Retinal pigment epithelial cell (primary cell): ENCODE data around the gene KIF5C.

Experiments used
- DNase-seq: peaks from one replicate; pipeline ENCODE4 v3.0.0-alpha.2; 2010; ENCODE audit warnings: low read depth
- H3K4me3 ChIP-seq: 2 replicates; pipeline ENCODE4 v1.5.1; 2011; ENCODE audit warnings: mild to moderate bottlenecking, low read length, control low read depth, moderate library complexity
- TF ChIP-seq, protein P1 (sequence below): conservative IDR thresholded peaks from 2 replicates; pipeline ENCODE4 v1.5.1; 2011; ENCODE audit warnings: low read depth, low read length, control low read depth, inconsistent platforms

The KIF5C gene

DNA sequence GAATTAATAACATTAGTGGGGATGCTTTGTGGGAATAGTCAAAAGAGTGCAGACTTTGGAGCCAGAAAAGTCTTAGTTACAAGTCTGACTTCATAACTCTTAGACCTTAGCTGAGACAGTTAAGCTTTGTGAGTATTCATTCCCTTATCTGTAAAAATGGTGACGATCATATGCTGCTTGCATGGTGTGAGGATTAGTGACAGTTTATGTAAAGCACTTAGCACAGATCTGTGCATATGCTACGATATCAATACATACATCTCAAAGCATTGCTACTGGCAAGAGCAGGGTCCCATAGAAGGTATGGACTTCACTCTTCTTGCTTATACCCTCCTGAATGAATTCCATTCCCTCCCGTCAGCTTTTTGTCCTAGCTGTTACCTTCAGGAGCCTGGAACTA lies 106.8 kb downstream of the KIF5C start:
- TF ChIP-seq, protein P1, sequence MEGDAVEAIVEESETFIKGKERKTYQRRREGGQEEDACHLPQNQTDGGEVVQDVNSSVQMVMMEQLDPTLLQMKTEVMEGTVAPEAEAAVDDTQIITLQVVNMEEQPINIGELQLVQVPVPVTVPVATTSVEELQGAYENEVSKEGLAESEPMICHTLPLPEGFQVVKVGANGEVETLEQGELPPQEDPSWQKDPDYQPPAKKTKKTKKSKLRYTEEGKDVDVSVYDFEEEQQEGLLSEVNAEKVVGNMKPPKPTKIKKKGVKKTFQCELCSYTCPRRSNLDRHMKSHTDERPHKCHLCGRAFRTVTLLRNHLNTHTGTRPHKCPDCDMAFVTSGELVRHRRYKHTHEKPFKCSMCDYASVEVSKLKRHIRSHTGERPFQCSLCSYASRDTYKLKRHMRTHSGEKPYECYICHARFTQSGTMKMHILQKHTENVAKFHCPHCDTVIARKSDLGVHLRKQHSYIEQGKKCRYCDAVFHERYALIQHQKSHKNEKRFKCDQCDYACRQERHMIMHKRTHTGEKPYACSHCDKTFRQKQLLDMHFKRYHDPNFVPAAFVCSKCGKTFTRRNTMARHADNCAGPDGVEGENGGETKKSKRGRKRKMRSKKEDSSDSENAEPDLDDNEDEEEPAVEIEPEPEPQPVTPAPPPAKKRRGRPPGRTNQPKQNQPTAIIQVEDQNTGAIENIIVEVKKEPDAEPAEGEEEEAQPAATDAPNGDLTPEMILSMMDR = no peak
- H3K4me3 ChIP-seq = no peak overlapping the region
- no peak for DNase-seq

DNA sequence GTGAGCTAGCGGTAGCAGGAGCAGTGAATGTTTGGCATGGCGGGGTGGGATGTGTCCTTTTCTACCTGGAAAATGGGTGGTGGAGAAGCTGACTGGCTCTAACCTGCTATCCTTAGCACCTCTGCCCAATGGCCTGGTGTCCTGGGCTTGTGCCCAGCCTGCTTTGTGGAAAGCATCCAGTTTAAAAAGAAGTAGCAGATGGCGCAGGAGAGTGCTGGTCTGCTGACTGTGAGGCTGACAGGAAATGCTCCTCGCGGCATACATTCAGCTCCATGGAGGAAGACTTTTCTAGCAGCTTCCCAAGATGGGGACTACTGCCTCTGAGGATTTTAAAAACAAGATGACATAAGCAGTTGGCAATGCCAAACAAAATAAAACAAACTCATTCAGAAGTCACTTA lies 107.3 kb downstream of the KIF5C start:
- DNase-seq = no peak
- H3K4me3 ChIP-seq = no peak overlapping the region
- TF ChIP-seq, protein P1 = no peak

DNA sequence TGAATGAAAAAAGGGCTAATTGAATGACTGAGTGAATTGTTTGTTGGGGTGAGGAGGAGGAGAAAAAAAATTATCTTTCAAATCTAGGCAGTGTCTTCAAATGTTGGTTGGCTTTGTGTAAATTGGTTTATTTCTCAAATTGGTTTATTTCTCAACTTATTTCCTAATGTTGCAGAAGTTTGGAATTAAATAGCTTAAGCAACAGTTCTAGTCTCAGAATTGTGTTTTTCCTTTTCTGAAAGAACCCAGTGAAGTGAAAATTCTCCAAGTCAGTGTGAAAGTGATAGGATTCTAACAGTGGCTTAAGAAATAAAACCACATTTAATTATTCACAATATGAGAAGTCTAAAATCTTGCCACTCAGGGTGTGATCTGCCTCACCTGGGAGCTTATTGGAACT lies 108.9 kb downstream of the KIF5C start:
- TF ChIP-seq, protein P1 = no peak
- no peak for DNase-seq
- no peak overlapping the region for H3K4me3 ChIP-seq

DNA sequence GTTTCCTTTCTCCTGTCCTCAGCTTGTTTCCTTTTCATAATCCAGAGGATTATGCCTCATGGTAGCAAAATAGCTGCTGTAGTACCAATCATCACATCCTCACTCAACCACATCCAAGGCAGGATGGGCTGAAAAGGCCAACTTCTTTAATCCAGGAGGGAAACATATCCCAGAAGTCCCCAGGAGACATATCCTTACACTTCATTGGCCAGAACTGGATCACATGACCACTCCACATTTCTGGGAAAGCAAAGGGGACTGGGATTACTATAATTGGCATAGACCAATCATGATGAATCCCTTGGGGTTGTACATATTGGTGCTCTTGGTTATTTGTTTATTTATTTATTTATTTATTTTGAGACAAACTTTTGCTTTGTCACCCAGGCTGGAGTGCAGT lies 109.4 kb downstream of the KIF5C start:
- TF ChIP-seq, protein P1 = no peak
- no peak for DNase-seq

DNA sequence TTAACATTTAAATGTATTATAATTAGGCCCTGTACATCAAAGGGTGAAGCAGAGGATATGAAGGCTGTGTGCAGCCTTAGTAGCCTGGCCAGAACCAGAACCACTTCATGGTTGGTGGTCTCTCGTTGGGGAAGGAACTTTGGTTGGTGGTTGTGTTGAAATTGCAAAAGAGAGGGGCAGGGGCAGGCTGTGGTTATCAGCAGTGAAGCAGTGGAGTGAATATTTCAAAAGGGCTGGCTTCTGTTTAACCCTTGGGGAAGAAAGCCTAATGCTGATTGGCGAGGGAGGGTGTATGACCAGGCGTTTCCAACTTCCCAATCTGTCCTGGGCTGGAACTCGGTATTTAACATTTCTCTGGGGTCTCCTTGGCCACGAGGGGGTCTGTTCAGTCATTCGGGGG lies 112.3 kb downstream of the KIF5C start:
- no peak overlapping the region for H3K4me3 ChIP-seq
- no peak for DNase-seq
- TF ChIP-seq, protein P1 = no peak

More for the DNA sequence above, 109.4 kb downstream of the KIF5C start:
- H3K4me3 ChIP-seq = no peak overlapping the region

DNA sequence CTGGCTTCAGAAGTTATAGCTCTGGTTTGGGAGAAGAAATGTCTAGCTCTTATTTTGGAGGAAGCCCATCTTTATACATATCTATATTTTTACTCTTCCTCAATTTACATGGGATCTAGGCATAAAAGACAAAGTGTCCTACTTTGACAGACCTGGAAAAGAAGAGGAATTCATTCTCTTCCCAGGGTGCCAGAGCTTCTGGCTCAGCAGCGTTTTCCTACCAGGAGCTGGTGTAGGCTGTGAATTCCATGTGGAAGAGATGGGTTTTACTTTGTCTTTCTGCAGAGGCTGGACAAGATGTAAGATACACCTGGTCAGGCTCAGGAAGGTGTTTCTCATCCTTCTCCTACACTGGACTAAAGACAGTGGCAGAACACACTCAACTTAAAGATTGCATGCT lies 113.3 kb downstream of the KIF5C start:
- TF ChIP-seq, protein P1 = no peak
- no peak overlapping the region for H3K4me3 ChIP-seq
- DNase-seq = no peak

DNA sequence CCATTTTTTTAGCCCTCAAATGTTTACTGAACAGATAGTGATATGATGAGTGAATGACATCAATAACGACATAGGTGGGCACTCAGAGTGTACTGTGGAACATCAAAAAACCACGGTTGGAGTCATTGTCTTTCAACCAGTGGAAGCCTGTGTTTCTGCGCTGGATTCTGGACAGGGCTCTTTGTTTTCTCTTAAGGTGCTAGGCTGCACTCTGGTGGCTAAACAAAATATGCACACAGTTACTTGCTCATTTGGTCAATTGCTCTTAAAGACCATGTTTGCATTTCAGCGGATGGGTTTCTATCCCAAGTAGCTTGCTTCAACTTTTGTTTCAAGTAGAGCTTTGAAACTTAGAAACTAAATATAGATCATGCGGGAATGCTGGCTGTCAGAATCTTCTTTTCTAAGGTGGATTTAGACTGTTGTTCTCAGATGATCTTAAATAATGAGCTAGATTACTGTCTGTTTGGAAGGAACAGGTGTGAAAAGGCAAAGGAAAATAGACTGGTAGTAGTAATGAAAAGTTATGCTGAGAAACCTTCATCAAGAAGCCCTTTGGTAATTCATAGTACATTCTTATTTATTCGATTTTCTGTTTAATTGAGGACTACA lies 115.0 kb downstream of the KIF5C start:
- H3K4me3 ChIP-seq = no peak overlapping the region
- TF ChIP-seq, protein P1 = peak; percentile 75
- peak; percentile 63 for DNase-seq
